Ammon's horn (tissue), 1 donor: ENCODE data around the gene NEO1.
A peak's percentile ranks its signal among the peaks of the same experiment; 100 is the strongest.

ENCODE experiments used
- DNase-seq: peaks from one replicate; pipeline ENCODE4 v3.0.0-alpha.2; 2016; ENCODE audit warnings: low spot score

Gene NEO1, protein sequence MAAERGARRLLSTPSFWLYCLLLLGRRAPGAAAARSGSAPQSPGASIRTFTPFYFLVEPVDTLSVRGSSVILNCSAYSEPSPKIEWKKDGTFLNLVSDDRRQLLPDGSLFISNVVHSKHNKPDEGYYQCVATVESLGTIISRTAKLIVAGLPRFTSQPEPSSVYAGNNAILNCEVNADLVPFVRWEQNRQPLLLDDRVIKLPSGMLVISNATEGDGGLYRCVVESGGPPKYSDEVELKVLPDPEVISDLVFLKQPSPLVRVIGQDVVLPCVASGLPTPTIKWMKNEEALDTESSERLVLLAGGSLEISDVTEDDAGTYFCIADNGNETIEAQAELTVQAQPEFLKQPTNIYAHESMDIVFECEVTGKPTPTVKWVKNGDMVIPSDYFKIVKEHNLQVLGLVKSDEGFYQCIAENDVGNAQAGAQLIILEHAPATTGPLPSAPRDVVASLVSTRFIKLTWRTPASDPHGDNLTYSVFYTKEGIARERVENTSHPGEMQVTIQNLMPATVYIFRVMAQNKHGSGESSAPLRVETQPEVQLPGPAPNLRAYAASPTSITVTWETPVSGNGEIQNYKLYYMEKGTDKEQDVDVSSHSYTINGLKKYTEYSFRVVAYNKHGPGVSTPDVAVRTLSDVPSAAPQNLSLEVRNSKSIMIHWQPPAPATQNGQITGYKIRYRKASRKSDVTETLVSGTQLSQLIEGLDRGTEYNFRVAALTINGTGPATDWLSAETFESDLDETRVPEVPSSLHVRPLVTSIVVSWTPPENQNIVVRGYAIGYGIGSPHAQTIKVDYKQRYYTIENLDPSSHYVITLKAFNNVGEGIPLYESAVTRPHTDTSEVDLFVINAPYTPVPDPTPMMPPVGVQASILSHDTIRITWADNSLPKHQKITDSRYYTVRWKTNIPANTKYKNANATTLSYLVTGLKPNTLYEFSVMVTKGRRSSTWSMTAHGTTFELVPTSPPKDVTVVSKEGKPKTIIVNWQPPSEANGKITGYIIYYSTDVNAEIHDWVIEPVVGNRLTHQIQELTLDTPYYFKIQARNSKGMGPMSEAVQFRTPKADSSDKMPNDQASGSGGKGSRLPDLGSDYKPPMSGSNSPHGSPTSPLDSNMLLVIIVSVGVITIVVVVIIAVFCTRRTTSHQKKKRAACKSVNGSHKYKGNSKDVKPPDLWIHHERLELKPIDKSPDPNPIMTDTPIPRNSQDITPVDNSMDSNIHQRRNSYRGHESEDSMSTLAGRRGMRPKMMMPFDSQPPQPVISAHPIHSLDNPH (N-terminal part only)

DNA sequence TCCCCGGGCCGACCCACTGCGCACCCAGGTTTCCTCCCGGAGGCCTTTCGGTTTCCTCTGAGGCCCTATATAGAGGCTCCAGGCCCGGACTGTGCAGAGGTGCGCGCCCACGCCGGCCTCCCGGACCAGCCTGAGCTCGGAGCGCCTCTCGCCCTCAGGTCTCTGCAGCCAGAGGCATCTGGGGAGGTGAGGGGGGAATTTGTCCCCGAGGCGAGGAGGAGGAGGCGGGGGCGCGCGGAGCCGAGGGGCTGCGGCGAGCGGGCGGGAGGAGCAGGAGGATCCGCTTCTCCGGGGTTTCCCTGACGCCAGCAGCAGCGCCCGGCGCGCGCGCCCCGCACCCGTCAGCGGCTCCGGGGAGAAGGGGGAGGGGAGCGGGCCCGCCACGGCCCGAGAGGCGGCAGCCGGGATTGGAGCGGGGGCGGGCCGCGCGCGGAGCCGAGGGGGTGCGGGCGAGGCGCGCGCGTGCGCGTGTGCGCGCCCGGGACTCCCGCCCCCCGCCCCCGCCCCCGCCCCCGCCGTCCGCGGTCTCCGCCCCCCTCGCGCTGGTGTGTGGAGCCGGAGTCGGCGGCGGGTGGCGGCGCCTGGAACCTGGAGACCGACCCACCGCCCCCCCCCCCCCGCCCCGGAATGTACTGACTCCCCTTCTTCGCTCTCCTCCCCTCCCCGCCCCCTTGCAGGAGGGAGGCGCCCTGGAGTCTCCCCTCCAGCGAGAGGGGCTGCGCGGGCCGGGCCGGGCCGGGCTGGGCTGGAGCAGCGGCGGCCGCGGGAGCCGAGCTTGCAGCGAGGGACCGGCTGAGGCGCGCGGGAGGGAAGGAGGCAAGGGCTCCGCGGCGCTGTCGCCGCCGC lies at the start of gene NEO1:
Gene NEO1 (plus strand): TSS at position 657 of the 846 bp plus-strand sequence. CDS start 213 bp downstream, outside the sequence.
- peak; percentile 90 for DNase-seq

DNA sequence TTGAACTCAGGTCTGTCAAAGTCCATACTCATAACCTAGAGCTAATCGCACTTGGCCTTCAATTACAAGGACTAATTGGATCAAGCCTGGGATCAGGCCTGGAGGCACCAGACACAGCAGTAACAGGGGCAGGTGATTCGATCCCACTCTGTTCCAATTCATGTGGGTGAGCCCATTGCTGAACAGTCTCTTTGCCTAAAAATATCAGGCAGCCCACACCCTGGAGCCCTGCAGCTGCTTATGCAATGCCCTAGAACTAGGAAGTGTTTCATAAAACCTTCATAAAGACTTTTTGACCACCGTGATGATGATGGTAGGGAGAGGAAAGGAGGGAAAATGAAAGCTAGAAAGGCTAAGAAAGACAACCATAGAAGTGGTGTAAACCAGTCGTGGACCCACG lies 47.8 kb upstream of the NEO1 start:
- DNase-seq = peak; percentile 28

DNA sequence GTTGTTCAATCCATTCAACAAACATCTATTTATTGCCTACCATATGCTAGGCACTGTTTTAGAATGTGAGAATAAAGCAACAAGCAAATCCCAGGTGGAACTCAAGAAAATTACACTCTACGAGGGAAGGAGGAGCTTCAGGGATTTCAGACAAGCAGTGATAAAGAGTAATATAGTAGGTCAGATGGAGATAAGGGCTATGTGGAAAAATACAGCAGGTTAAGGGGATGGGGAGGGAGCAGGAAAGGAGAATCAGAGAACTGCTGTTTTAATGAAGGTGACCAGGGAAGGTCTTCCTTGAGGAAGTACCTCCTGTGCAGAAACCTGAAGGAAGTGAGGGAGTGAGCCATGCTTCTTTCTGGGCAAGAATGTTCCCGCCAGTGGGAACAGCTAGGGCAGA lies 47.2 kb upstream of the NEO1 start:
- no peak for DNase-seq

DNA sequence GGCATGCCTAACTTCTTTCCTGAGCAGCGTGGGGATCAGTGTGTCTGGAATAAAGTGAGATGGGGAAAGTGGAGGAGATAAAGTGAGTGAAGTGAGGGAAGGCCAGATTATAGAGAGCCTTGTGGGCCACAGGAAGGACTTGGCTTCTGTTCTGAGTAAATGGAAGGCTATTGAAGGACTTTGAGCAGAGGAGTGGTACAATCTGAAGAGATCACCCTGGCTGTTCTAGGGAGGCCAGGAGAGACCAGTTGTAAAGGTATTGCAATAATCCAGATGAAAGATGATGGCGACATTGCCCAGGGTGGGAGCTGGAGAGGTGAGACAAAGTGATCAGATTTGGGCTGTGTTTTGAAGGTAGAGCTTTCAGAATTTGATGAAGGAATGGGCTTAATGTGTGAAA lies 46.8 kb upstream of the NEO1 start:
- DNase-seq = no peak

DNA sequence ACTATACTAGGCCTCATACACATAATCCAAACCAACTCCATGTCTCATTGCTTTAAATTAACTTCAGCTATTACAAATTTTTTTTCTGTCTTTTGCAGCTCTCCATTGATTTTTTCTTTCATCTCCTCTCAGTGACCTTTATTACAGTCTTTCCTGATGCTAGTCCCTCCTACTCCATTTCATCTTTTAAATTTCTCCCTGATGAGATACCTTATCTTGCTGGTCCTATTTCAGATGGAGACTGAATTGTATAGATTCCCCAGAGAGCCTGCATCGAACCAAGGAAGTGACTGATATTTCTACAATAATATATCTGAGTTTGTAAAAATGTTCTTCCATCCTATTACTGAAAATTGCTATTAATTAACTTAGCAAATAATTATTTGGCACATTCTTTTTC lies 45.7 kb upstream of the NEO1 start:
- no peak for DNase-seq

DNA sequence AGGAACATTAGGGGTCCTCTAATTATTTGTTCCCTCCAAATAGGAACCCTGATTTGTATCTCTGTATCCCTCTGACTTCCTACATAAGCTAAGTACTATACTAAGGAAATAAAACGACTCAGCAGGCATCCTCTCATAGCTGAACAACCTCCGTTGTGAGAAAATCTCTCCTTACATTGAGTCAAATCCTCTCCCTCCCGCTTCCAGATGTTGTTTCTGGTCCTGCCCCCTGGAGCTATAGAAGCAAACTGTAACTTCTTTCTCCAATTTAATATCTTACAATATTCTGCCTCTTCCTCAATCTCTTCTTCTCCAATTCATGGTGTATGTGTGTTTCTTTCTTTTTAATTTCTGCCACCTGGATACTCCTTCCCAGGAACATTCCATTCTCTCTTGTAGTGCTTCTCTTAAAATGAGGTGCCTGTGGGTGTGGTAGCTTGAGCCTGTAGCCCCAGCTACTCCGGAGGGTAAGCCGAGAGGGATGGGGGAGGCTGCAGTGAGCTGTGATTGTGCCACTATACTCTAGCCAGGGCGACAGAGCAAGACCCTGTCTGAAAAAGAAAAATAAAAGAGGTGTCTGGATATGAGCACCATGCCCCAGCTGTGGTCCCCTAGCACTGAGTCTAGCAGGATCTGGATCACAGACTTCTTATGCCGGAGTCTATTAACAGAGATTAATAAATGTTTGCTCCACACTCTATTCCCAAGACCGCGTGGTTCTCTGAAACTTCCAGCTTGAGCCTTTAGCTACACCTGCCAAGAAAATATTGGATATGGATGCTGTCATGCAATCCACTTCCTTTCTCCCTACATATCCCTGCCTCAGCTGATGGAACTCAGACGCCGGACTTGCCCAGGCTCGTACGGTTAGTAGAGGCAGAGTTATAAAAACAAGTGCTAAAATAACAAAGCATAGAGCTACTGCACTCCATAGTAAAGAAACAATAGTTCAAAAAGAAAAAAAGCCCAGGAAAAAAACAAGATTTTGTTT lies 42.9 kb upstream of the NEO1 start:
- no peak for DNase-seq

DNA sequence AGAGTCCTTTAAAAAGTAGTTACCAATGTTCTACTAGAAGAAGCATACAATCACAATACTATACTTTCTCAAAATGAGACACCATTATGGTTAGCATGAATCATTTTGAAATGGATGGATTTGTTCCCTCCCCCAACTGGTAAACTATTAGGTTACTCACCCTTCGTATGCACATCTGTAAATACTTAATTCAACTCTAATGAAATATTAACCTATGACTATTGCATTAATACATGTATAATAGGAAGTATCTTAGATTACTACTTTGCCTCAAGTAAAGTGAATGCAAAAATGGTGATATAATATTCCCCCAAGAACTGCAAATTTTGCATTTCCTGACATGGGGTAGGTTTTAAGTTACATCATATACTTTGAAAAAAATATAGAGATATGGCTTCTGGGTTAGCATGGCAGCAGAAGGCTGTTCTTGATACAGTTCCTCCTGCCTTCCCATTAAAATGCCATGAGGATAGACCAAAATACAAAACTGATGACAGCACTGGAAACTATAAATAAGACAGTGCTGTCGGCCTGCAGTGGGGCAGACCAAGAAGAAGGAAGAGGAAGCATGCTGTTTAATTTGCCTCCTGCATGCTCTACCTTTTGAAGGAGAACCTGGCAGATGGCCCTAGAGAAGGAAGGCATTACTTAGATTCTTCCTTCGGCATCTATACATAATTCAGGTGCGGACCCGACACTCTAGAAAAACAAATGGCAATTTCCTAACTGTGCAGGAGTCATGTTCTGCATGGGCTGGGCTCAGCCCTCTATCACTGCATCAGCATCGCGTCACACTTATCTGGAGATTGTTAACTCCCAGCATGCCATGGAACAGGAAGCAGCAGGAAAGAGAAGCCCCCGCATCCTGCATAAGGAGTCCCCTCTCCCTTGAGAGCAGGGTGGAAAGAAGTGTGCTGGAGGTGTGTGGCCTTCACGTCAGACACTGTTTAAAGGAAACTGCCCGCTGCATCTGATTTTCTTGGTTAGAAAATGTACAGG lies 41.8 kb upstream of the NEO1 start:
- no peak for DNase-seq

DNA sequence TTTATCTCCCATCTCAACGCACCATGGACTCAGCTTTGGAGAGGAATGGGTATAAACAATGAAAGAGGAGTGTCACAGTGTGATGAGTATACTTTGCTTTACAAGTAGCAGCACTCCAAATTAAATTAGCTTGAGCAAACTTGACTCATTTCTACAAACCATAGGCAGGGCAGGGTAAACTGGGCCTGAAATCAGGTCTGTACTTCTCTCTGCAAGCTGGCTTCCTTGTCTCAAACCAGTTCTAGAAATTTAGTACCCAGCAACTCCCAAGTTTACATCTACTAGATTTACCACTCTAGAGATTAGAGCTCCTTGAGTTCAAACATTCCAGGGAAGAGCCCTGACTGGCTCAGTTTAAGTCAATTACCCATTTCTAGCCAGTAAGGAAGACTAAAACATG lies 37.4 kb upstream of the NEO1 start:
- no peak for DNase-seq

DNA sequence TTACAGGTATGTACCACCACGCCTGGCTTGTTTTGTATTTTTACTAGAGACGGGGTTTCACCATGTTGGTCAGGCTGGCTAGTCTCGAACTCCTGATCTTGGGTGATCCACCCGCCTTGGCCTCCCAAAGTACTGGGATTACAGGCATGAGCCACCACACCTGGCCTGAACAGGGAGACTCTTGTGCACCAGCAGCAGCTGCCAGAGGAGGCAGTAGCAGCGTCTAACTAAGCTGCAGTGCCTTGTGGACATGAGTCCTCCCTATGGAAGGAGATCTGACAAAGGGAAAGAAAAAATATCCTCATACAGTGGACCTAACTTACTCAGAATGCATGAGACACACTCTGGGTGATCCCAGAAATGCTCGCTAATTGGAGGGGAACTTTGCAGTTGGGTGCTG lies 36.8 kb upstream of the NEO1 start:
- DNase-seq = no peak

DNA sequence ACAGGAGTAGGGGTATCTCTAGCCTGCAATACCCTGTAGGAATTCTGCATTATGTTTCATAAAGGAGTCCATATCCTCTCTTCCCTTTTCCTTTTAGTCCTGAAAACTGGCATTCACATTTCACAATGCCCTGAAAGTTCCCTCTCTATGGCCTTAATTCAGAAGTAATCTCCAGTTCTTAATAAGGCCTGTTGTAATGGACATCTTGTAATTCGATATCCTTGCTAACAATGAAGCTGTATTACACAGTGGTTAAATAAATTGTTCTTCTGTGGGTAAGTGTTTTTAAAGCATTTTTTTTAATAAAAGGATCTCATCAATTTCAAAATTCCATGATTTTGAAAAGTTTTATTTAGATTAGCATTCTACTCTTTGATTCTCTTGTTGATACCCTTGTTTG lies 34.3 kb upstream of the NEO1 start:
- no peak for DNase-seq

DNA sequence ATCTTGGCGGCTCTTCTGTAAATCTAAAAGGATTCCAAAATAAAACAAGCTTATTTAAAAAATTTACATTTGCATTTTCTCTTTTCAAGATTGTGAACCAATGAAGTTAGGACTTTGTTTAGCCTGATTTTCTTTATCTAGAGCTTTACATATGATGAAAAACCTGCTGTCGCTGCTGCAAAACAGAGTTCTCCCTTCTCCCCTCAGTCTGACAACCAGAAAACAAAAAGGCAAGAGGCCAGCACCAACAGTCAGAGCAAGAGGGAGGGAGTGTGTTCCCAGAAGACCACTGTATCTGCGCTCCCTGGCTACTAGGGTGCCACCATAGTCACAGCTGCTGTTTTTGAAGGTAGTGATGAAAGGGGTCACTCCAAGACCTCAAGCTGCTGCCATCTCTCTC lies 33.1 kb upstream of the NEO1 start:
- no peak for DNase-seq

DNA sequence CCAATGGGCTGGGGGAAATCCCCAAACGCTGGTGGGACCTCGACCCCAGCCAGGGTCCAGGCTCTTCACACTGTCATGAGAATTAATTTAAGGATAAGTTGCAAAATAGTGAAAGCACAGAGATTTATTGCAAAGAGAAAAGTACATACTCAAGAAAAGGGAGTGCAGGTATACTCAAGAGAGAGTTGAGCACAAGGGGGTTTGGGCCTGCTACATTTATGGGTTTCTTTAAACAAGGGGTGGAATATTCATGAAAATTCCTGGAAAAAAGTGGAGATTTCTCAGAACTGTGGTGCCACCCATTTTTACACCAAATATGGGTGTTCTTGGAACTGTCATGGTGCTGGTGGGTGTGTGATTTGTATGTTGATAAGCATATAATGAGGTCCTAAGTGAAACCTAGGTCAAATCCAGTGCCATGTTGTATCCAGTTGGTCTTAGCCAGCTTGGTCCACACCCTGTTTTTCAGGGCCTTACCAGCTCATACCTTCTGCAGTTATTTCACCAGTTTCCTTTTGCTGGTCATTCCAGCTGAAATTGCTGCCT lies 32.6 kb upstream of the NEO1 start:
- no peak for DNase-seq

DNA sequence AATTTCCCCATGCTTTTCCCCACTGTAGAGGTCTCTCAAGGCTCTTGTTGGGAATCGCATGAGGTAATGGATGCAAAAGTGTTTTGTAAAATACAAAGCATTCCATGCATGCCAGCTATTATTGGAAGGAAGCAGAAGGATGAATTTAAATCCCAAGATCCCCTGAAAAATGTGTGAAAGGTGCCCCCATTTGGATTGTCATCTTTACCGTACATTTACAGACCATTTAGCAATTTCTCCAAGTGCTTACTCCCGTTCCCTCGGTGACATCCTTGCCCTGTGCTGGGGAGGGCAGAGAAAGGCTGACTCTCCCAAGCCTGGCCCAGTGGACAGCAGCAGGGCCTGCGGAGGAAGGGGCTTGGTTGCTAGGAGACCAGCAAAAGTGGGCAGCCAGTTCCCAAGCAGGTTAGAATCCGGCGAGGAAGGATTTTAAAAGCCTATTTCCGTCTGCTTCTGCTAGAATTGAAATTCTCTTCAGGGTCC lies 31.1 kb upstream of the NEO1 start:
- DNase-seq = no peak

DNA sequence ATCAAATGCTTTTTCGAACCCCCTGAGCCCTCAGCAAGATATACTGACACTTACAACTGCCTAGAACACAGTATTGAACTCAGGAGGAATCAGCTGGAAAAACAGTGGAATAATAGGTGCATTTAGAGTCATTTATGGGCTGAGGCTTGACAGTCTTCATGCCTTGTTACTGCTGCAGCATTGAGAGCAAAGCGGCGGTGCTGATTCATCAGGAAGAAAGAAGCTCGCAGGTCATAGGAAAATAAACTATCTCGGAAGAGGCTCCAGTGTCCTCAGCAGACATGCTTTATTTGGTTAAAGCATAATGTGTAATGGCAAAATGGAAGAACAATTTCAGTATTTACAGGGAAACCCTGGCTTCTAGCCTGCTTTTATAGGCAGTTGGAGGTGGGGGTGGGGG lies 30.1 kb upstream of the NEO1 start:
- DNase-seq = no peak

DNA sequence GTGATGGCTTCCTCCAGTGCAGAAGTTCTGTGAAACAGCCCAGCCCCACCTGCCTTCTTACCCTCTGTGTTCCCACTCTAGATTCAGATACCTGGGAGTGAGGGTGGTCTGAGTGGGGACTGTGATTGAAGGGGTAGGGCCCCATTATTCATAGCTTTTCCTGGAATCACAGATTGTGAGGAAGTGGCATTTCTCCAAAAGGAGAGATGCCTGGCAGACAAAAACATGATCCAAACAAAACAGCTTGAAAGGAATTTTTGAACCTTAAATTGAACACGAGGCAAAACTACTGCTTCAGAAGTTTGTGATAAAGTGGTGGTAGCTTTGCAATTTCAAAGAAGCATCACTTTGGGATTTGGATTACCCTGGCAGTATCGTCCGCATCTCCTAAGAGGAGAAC lies 29.2 kb upstream of the NEO1 start:
- no peak for DNase-seq

DNA sequence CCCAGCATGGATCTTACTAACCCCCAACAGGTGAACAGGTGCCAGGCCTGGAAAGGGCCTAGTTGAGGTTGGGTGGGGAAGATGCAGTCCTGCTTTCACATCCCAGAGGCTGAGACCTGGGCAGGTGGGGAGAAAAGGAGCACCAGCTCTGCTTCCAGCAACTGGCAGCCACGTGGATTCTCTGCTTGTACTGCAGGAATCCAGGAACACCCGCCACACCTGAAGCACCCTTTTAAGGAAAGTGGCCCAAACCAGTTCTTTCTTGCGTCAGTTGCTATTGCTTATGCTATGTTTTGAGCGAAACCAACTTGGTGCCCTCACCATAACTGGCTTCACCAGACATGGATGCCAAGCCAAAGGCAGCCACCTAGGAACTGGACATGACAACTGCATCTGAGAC lies 28.1 kb upstream of the NEO1 start:
- no peak for DNase-seq

DNA sequence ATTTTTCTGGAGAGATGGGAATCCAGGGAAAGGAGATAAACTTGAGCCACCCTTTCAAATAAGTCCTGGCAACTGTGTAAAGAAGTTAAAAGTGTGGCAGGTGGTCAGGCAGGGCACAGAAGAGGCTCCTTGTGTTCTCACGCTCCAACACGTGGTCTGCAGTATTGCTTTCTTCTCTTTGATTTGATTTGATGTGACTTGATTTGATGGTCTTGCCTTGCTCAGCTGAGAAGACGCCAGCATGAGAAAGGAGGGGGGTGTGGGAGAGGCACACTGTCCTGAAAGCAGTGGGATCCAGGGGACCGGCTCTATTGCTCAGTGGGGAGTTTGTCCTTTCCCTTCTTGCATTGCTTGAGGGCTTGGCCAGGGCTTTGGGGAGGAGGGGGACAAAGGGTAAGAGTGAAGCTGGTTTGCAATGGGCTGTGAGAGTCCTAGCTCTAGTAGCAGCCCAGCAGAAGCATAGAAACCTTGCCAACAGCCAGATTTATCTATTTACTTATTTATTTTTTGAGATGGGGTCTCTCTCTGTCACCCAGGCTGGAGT lies 25.7 kb upstream of the NEO1 start:
- DNase-seq = no peak

DNA sequence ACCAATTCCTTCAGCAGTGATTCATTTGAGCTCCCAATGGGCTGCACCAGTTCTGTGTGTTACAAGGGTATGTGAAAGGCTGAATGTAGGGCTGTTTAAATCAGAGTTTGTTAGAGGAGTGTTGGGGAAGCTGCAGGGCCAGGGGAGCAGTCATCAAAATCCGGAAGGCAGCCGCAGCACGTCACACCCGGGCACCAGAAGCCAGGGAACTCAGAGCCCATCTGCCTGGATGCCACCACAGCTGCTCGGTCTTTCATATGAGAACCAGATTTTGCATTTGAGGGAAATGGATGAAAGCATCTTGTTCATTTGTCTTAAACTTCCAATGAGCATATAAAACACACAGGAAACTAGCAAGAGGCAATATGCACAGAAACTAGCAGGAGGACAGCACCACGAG lies 24.2 kb upstream of the NEO1 start:
- no peak for DNase-seq
